ENCODE data around the gene AMZ2. TPM values are rescaled to one million over a fixed set of nuclear protein-coding genes. Genes with fewer than 3 reads are reported as not detected.

AMZ2 gene
- total RNA-seq, 1 experiment from 2014 or later, result 136 TPM

- peaks cover 68% of the 10 kb centered on the region for H3K4me1 ChIP-seq (ENCODE audit: low read length)
- H3K36me3 ChIP-seq (ENCODE audit: insufficient read depth, low read length), result no peaks in the 10 kb centered on the region
- H3K79me2 ChIP-seq (ENCODE audit: low read length), result peaks cover 40% of the 10 kb centered on the region
- H3K4me3 ChIP-seq (ENCODE audit: low read length), result peak overlapping the region; percentile 58
- no peaks in the 10 kb centered on the region for H3K27me3 ChIP-seq (ENCODE audit: low read length)
- no peaks in the 10 kb centered on the region for H4K20me1 ChIP-seq (ENCODE audit: insufficient read depth, low read depth, low read length)
- H3K9me3 ChIP-seq (ENCODE audit: low read length), result no peaks in the 10 kb centered on the region
- no peak overlapping the region for H2AFZ ChIP-seq (ENCODE audit: low read length)
- peak overlapping the region; percentile 76 for H3K9ac ChIP-seq (ENCODE audit: low read length)
- H3K4me2 ChIP-seq (ENCODE audit: low read depth, low read length, poor library complexity, severe bottlenecking), result peak overlapping the region; percentile 86
- no peak for DNase-seq
- H3K27ac ChIP-seq (ENCODE audit: low read length), result peak overlapping the region; percentile 100
- H3K9me2 ChIP-seq (replicated peaks; ENCODE audit: insufficient read depth, low read length), result no peaks in the 10 kb centered on the region
Observed at GRCh38 chr17:68238164-68238870, 9.5 kb upstream of the AMZ2 start.

- H3K4me1 ChIP-seq (ENCODE audit: low read length), result peaks cover 68% of the 10 kb centered on the region
- no peak overlapping the region for H2AFZ ChIP-seq (ENCODE audit: low read length)
- H3K36me3 ChIP-seq (ENCODE audit: insufficient read depth, low read length), result no peaks in the 10 kb centered on the region
- H3K9me3 ChIP-seq (ENCODE audit: low read length), result no peaks in the 10 kb centered on the region
- no peaks in the 10 kb centered on the region for H3K27me3 ChIP-seq (ENCODE audit: low read length)
- DNase-seq, result peak; percentile 66
- peak overlapping the region; percentile 76 for H3K9ac ChIP-seq (ENCODE audit: low read length)
- H3K27ac ChIP-seq (ENCODE audit: low read length), result peak overlapping the region; percentile 100
- H3K4me2 ChIP-seq (ENCODE audit: low read depth, low read length, poor library complexity, severe bottlenecking), result peak overlapping the region; percentile 86
- H3K4me3 ChIP-seq (ENCODE audit: low read length), result peak overlapping the region; percentile 58
- H4K20me1 ChIP-seq (ENCODE audit: insufficient read depth, low read depth, low read length), result no peaks in the 10 kb centered on the region
- H3K79me2 ChIP-seq (ENCODE audit: low read length), result peaks cover 43% of the 10 kb centered on the region
- no peaks in the 10 kb centered on the region for H3K9me2 ChIP-seq (replicated peaks; ENCODE audit: insufficient read depth, low read length)
Observed at GRCh38 chr17:68238871-68239253, 9.0 kb upstream of the AMZ2 start.

DNA sequence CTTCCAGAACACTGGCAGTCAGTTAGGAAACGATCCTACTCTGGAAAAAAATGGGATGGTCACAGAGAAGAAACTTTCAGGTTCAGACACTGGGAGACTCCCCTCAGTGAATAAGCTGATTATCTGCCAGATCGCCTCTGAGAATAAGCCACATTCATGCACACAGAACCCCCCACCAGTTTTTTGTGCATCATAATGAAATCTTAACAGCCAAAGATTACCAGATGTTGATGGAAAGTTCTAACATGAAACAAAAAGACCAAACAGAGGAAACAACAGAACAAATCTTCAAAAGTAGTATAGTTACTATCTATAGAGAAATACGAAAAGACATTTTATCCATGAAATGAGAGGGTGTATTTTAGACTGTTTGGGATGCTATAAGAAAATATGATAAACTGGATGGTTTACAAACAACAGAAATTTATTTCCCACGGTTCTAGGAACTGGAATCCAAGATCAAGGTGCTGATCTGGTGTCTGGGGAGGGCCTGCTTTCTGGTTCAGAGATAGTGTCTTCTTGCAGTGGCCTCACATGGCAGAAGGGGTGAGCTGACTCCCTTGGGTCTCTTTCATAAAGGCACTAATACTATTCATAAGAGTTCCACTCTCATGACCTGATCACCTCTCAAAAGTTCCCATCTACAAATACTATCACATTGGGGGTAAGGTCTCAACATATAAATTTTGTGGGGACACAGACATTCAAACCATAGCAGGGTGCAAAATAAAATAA lies 8.0 kb upstream of the AMZ2 start:
- Histone ChIP-seq H3K27ac (ENCODE audit: low read length) (peak overlapping the region; percentile 100), H3K4me2 (ENCODE audit: low read depth, low read length, poor library complexity, severe bottlenecking) (peak overlapping the region; percentile 86), H4K20me1 (ENCODE audit: insufficient read depth, low read depth, low read length) (no peaks in the 10 kb centered on the region), H2AFZ (ENCODE audit: low read length) (no peak overlapping the region), H3K4me1 (ENCODE audit: low read length) (peaks cover 66% of the 10 kb centered on the region), H3K9me2 (replicated peaks; ENCODE audit: insufficient read depth, low read length) (no peaks in the 10 kb centered on the region), H3K79me2 (ENCODE audit: low read length) (peaks cover 36% of the 10 kb centered on the region), H3K9ac (ENCODE audit: low read length) (peak overlapping the region; percentile 76), H3K27me3 (ENCODE audit: low read length) (no peaks in the 10 kb centered on the region), H3K4me3 (ENCODE audit: low read length) (peak overlapping the region; percentile 58), H3K36me3 (ENCODE audit: insufficient read depth, low read length) (no peaks in the 10 kb centered on the region), H3K9me3 (ENCODE audit: low read length) (no peaks in the 10 kb centered on the region)
- peak; percentile 76 for DNase-seq

DNA sequence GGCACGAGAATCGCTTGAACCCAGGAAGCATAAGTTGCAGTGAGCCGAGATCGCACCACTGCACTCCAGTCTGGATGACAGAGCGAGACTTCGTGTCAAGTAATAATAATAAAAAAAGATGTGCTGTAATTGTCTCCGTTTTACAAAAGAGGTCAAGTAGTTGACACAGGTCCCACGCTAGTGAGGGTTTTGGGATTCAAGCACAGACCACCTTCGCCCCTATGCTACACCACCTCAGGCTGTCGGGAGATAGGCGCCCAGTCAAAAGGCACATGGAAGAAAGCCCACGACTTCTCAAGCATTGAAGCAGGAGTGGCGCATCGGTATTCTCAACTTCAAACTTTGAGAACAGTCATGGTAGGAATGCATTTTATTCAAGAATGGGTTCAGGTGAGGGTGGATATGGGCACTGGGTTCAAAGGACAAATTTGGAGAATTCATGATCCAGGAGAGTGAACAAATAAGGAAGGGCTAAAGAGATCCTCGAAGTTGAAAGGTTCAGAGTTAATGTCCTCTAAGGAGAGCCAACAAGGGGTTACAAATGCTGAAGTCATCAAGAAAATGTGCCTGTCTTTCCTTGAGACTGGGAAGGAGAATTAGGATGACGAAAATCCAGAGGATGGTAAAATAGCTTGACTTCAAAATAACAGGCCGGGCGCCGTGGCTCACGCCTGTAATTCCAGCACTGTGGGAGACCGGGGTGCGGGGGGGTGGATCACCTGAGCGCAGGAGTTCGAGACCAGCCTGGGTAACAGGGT lies 1.4 kb upstream of the AMZ2 start:
- Histone ChIP-seq H2AFZ (ENCODE audit: low read length) (no peak overlapping the region), H3K79me2 (ENCODE audit: low read length) (peaks cover 46% of the 10 kb centered on the region), H3K9ac (ENCODE audit: low read length) (peak overlapping the region; percentile 91), H3K9me2 (replicated peaks; ENCODE audit: insufficient read depth, low read length) (no peaks in the 10 kb centered on the region), H3K27ac (ENCODE audit: low read length) (peak overlapping the region; percentile 98), H3K27me3 (ENCODE audit: low read length) (no peaks in the 10 kb centered on the region), H3K36me3 (ENCODE audit: insufficient read depth, low read length) (peaks cover 15% of the 10 kb centered on the region; the same call in 1 of the 2 replicates), H3K4me3 (ENCODE audit: low read length) (peak overlapping the region; percentile 78), H3K4me2 (ENCODE audit: low read depth, low read length, poor library complexity, severe bottlenecking) (peak overlapping the region; percentile 76), H4K20me1 (ENCODE audit: insufficient read depth, low read depth, low read length) (no peaks in the 10 kb centered on the region), H3K9me3 (ENCODE audit: low read length) (no peaks in the 10 kb centered on the region), H3K4me1 (ENCODE audit: low read length) (peaks cover 52% of the 10 kb centered on the region)
- peak; percentile 57 for DNase-seq

GRCh38 chr17:68248199-68248825 lies 469 bp downstream of the AMZ2 start:
- Histone ChIP-seq H2AFZ (ENCODE audit: low read length) (no peak overlapping the region), H3K9me2 (replicated peaks; ENCODE audit: insufficient read depth, low read length) (no peaks in the 10 kb centered on the region), H3K9ac (ENCODE audit: low read length) (peak overlapping the region; percentile 91), H4K20me1 (ENCODE audit: insufficient read depth, low read depth, low read length) (no peaks in the 10 kb centered on the region), H3K4me2 (ENCODE audit: low read depth, low read length, poor library complexity, severe bottlenecking) (peak overlapping the region; percentile 76), H3K9me3 (ENCODE audit: low read length) (no peaks in the 10 kb centered on the region), H3K79me2 (ENCODE audit: low read length) (peaks cover 53% of the 10 kb centered on the region), H3K4me3 (ENCODE audit: low read length) (peak overlapping the region; percentile 78), H3K27me3 (ENCODE audit: low read length) (no peaks in the 10 kb centered on the region), H3K27ac (ENCODE audit: low read length) (peak overlapping the region; percentile 98), H3K4me1 (ENCODE audit: low read length) (peaks cover 70% of the 10 kb centered on the region), H3K36me3 (ENCODE audit: insufficient read depth, low read length) (peaks cover 32% of the 10 kb centered on the region; the same call in 1 of the 2 replicates)
- DNase-seq, result no peak

DNA sequence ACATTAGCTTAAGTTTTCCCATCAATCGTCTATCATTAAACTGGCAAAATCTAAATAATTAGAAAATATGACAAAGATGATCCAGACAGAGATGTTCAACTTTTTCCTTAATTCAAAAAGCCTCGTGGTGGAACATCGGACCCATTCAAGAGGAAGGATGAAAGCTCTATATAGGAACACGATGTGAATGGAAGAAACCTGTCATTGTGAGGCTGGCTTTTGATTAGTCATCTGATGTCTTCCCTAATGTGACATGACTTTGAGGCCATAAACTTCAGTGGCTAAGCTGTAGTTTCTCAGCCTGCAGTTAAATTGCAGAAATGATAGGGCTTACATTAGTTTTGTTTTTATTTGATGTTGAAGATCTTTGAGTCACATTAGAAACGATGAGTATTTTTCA lies 1.0 kb downstream of the AMZ2 start:
- Histone ChIP-seq H3K9ac (ENCODE audit: low read length) (peak overlapping the region; percentile 91), H3K27ac (ENCODE audit: low read length) (peak overlapping the region; percentile 98), H3K9me2 (replicated peaks; ENCODE audit: insufficient read depth, low read length) (no peaks in the 10 kb centered on the region), H3K4me2 (ENCODE audit: low read depth, low read length, poor library complexity, severe bottlenecking) (peak overlapping the region; percentile 76), H3K79me2 (ENCODE audit: low read length) (peaks cover 51% of the 10 kb centered on the region), H3K4me3 (ENCODE audit: low read length) (peak overlapping the region; percentile 78), H3K9me3 (ENCODE audit: low read length) (no peaks in the 10 kb centered on the region), H3K36me3 (ENCODE audit: insufficient read depth, low read length) (peaks cover 33% of the 10 kb centered on the region; the same call in 1 of the 2 replicates), H4K20me1 (ENCODE audit: insufficient read depth, low read depth, low read length) (no peaks in the 10 kb centered on the region), H2AFZ (ENCODE audit: low read length) (no peak overlapping the region), H3K27me3 (ENCODE audit: low read length) (no peaks in the 10 kb centered on the region), H3K4me1 (ENCODE audit: low read length) (peaks cover 74% of the 10 kb centered on the region)
- peak; percentile 60 for DNase-seq

- H2AFZ ChIP-seq (ENCODE audit: low read length), result no peak overlapping the region
- no peaks in the 10 kb centered on the region for H3K27me3 ChIP-seq (ENCODE audit: low read length)
- H3K79me2 ChIP-seq (ENCODE audit: low read length), result peaks cover 51% of the 10 kb centered on the region
- peak; percentile 77 for DNase-seq
- peaks cover 78% of the 10 kb centered on the region for H3K4me1 ChIP-seq (ENCODE audit: low read length)
- H3K36me3 ChIP-seq (ENCODE audit: insufficient read depth, low read length), result peaks cover 37% of the 10 kb centered on the region; the same call in 1 of the 2 replicates
- H3K9ac ChIP-seq (ENCODE audit: low read length), result peak overlapping the region; percentile 91
- no peaks in the 10 kb centered on the region for H3K9me2 ChIP-seq (replicated peaks; ENCODE audit: insufficient read depth, low read length)
- peak overlapping the region; percentile 98 for H3K27ac ChIP-seq (ENCODE audit: low read length)
- peak overlapping the region; percentile 76 for H3K4me2 ChIP-seq (ENCODE audit: low read depth, low read length, poor library complexity, severe bottlenecking)
- peak overlapping the region; percentile 78 for H3K4me3 ChIP-seq (ENCODE audit: low read length)
- H3K9me3 ChIP-seq (ENCODE audit: low read length), result no peaks in the 10 kb centered on the region
- H4K20me1 ChIP-seq (ENCODE audit: insufficient read depth, low read depth, low read length), result no peaks in the 10 kb centered on the region
Observed at GRCh38 chr17:68249354-68249765, 1.5 kb downstream of the AMZ2 start.

Measured in Karpas-422 (cell line).